Tibial artery (tissue), 4 donors: ENCODE data around the gene DDX59.

ENCODE experiments used
- DNase-seq, 2 donors: peaks; one replicate each; pipeline ENCODE4 v3.0.0-alpha.2; 2019
- H3K27ac ChIP-seq, 2 donors: fragments of 200-600 bp; sonication (generic) in 1 of 2; 1 replicate in 1 of 2; 2 replicates in 1 of 2; pipeline ENCODE4 v1.5.1; 2018 to 2019; ENCODE audit warnings: mild to moderate bottlenecking in 1 of 2
- H3K27me3 ChIP-seq, 2 donors: fragments of 200-600 bp; sonication (generic) in 1 of 2; one replicate each; pipeline versions ENCODE4 v1.5.1 to v1.6.0; 2016 to 2019
- H3K36me3 ChIP-seq, 3 donors: fragments of 200-600 bp; sonication (generic) in 2 of 3; one replicate each; pipeline ENCODE4 v1.5.1; 2016 to 2019; ENCODE audit warnings: mild to moderate bottlenecking in 2 of 3
- H3K4me1 ChIP-seq, 4 donors: fragments of 200-600 bp; sonication (generic) in 2 of 4; 1 replicate in 3 of 4; 2 replicates in 1 of 4; pipeline ENCODE4 v1.5.1; 2016 to 2019
- H3K4me3 ChIP-seq, 2 donors: fragments of 200-600 bp; sonication (generic) in 1 of 2; 1 replicate in 1 of 2; 2 replicates in 1 of 2; pipeline ENCODE4 v1.5.1; 2018 to 2019; ENCODE audit warnings: mild to moderate bottlenecking in 2 of 2
- H3K9me3 ChIP-seq, 3 donors: fragments of 200-600 bp; sonication (generic) in 1 of 3; one replicate each; pipeline ENCODE4 v1.5.1; 2016 to 2019
- intact Hi-C: fragments of 100-400 bp; cut with DNase I; formaldehyde crosslinking; loops from one replicate; pipeline ENCODE4 v1.15.0; 2023; ENCODE audit warnings: low total_unique reads
- TF ChIP-seq, protein P1 (sequence below), 2 experiments: fragments of 200-600 bp in 1 of 2; fragments of 450-650 bp in 1 of 2; IDR thresholded peaks; one replicate each; pipeline ENCODE4 v1.5.1; 2017 to 2019; ENCODE audit warnings: antibody characterized with exemption in 2 of 2, mild to moderate bottlenecking in 1 of 2, moderate library complexity in 1 of 2

The DDX59 gene

DNA sequence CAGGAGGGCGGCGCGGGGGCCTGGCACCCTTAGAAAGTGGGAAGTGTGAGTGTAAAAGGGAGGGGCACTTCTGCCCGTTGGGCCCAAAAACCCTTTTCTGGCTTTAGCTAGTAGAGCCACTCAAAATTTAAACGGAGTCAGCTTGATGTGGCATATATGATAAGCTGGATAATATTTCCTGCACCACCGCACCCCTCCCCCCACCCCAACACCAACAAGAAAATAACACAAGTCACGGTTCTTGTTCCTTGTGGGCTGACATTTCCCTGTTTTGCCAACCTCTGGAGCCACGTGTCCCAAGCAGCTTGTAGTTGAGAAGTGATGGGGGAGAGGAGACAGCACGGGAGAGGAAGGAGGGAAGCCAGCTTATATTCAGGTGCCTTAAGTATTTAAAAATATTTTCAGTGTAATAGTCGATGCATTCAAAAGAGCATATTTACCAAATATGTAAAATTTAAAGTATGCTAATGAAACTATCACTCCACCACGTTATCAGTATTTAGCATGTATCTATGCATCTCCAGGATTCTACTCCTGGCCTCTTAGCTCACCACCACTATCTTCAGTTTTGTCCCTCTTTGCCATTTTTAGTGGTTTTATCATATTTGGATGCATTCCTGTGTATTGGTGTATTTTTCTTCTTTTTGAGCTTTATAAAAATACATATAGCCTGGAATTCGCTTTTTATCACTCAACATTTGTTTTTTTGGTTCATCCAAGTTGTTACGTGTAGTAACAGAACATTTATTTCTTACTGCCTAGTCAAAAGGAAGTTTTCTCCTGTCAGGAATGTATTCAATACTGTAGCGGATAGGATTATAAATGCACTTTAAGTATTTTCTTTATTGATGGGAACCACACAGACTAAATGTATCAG, 773 bp upstream of the DDX59 start:
- TF ChIP-seq, protein P1, sequence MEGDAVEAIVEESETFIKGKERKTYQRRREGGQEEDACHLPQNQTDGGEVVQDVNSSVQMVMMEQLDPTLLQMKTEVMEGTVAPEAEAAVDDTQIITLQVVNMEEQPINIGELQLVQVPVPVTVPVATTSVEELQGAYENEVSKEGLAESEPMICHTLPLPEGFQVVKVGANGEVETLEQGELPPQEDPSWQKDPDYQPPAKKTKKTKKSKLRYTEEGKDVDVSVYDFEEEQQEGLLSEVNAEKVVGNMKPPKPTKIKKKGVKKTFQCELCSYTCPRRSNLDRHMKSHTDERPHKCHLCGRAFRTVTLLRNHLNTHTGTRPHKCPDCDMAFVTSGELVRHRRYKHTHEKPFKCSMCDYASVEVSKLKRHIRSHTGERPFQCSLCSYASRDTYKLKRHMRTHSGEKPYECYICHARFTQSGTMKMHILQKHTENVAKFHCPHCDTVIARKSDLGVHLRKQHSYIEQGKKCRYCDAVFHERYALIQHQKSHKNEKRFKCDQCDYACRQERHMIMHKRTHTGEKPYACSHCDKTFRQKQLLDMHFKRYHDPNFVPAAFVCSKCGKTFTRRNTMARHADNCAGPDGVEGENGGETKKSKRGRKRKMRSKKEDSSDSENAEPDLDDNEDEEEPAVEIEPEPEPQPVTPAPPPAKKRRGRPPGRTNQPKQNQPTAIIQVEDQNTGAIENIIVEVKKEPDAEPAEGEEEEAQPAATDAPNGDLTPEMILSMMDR (IDR thresholded peaks at IDR 0.05), result peak in 1 of 2 experiments; percentile 3
- intact Hi-C loops, result loop anchor here (2.0 kb wide), 1 partner anchor 50 kb away; the partner anchor contains the start of gene KIF14
- peak in 1 of 2 donors; percentile 43 for DNase-seq

DNA sequence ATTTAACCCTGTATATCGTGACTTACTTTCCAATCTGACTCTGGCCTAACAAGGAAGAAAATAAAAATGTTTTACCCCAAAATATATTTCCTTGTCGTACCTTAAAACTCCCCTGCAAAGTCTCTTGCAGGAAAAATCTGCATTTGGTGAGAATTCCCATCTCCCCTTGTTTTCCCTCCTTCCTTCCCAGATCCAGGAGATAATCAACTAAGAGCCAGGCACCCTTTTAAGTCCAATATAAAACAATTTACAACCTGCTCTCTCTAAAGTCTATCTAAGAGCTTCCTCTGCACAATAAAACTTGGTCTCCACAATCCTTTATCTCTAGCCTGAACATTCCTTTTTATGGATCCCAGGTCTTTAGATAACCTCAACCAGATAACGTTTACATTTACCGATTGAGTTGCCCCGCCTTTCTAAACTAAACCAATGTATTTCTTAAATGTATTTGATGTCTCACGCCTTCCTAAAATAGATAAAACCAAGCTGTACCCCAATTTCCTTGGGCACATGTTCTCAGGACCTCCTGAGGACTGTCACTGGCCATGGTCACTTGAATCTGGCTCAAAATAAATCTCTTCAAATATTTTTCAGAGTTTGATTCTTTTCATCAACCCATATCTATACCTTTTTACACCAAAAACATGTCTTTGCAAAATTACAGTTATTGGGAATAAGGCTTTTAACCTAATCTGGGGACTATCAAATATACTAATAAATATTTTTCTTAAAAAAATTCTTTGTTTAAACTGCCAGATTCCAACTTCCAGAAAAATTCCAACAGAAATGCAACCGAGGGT, 993 bp downstream of the DDX59 start:
- Histone ChIP-seq H3K27me3 (no peaks in the 10 kb centered on the region), H3K27ac (peak overlapping the region; percentile 94 to 100), H3K9me3 (no peaks in the 10 kb centered on the region), H3K36me3 (peaks cover 0 to 11% (median 9%) of the 10 kb centered on the region in 3 donors), H3K4me3 (peak overlapping the region; percentile 70 to 94), H3K4me1 (peaks cover 0 to 51% (median 26%) of the 10 kb centered on the region in 4 donors)
- TF ChIP-seq, protein P1 (IDR thresholded peaks at IDR 0.05), result no peak
- intact Hi-C loops, result loop anchor here (5.0 kb wide), 1 partner anchor 134 kb away; no protein-coding TSS in a partner anchor
- DNase-seq, result no peak

More for the DNA sequence above, 773 bp upstream of the DDX59 start:
- H3K27ac ChIP-seq, result peak overlapping the region; percentile 94 to 100
- no peaks in the 10 kb centered on the region for H3K9me3 ChIP-seq
- no peaks in the 10 kb centered on the region for H3K27me3 ChIP-seq
- H3K4me1 ChIP-seq, result peaks cover 0 to 36% (median 19%) of the 10 kb centered on the region in 4 donors
- H3K4me3 ChIP-seq, result peak overlapping the region; percentile 70 to 94
- H3K36me3 ChIP-seq, result no peaks in the 10 kb centered on the region

DNA sequence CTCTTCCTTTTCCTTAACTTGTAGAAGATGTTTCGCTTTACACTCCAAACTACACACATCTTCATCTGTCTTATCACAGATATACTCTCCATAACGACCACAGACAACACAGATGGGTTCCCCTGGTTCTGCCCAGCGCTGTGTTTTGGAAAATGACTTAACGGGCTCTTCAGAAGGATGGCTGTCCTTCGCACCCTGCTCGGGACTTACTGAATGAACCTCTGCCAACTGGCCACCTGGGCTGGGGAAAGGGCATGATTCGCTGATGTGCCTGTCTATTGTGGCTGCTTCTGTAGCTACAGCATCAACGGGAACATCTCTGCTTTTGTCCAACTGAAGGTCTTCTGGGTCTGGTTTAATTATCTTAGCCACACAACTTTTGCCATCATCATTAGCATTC, 3.4 kb downstream of the DDX59 start:
- Histone ChIP-seq H3K27me3 (no peaks in the 10 kb centered on the region), H3K27ac (peak overlapping the region; percentile 41 to 65), H3K9me3 (no peaks in the 10 kb centered on the region), H3K4me1 (peaks cover 0 to 55% (median 26%) of the 10 kb centered on the region in 4 donors), H3K4me3 (no peak overlapping the region), H3K36me3 (peaks cover 17 to 35% (median 29%) of the 10 kb centered on the region in 3 donors)
- intact Hi-C loops, result loop anchor here (2.0 to 5.0 kb wide), 2 partner anchors 72 to 136 kb away; partner anchors contain the start of gene CAMSAP2
- no peak for DNase-seq
- TF ChIP-seq, protein P1 (IDR thresholded peaks at IDR 0.05), result no peak

DNA sequence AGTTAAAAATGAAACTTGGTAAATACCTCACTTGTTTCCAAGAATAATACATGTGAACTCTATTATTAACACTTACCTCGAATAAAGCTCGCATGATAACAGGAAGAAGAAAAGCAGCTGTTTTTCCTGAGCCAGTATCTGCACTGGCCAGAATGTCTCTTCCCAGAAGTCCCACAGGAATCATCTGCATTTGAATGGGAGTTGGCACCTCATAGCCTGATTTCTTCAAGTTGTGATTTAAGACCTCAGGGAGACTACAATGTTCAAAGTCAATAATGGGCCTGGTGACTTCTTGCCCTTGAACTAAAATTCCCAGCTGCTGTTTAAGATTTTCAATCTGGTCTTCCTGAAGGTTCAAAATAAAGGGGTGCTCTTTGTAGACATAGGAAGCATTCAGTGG, 3.8 kb downstream of the DDX59 start:
- Histone ChIP-seq H3K4me3 (no peak overlapping the region), H3K36me3 (peaks cover 17 to 36% (median 29%) of the 10 kb centered on the region in 3 donors)
- TF ChIP-seq, protein P1 (IDR thresholded peaks at IDR 0.05), result no peak

DNA sequence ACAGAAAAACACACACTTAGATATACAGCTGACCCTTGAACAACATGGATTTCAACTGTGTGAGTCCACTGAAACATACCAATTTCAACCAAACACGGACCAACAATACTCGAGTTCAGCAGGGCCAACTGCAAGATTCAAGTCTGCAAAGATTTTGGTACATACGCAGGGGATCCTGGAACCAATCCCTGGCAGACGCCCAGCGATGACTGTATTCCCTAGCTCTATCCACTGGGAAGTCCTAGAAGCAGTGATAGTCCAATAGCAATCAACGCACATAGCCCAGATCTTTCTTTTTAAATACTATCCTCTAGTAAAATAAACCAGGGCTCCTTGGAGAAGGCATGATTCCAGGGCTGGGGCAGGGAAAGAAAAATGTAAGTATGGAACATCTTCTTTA, 9.0 kb downstream of the DDX59 start:
- no peaks in the 10 kb centered on the region for H3K27me3 ChIP-seq
- no peaks in the 10 kb centered on the region for H3K9me3 ChIP-seq
- intact Hi-C loops, result no loop called here
- peaks cover 0 to 27% (median 8%) of the 10 kb centered on the region in 4 donors for H3K4me1 ChIP-seq
- TF ChIP-seq, protein P1 (IDR thresholded peaks at IDR 0.05), result no peak
- H3K27ac ChIP-seq, result no peak overlapping the region
- peaks cover 35 to 74% (median 64%) of the 10 kb centered on the region in 3 donors for H3K36me3 ChIP-seq
- H3K4me3 ChIP-seq, result no peak overlapping the region
- DNase-seq, result peak in 1 of 2 donors; percentile 34

More for the DNA sequence above, 3.8 kb downstream of the DDX59 start:
- H3K9me3 ChIP-seq, result no peaks in the 10 kb centered on the region
- H3K27ac ChIP-seq, result peak overlapping the region; percentile 41 to 65
- intact Hi-C loops, result loop anchor here (2.0 to 5.0 kb wide), 2 partner anchors 73 to 136 kb away; partner anchors contain the start of gene CAMSAP2
- H3K27me3 ChIP-seq, result no peaks in the 10 kb centered on the region
- peaks cover 0 to 51% (median 26%) of the 10 kb centered on the region in 4 donors for H3K4me1 ChIP-seq
- DNase-seq, result no peak
